ENCODE data around the gene GRM4.

- TF ChIP-seq, protein P1, sequence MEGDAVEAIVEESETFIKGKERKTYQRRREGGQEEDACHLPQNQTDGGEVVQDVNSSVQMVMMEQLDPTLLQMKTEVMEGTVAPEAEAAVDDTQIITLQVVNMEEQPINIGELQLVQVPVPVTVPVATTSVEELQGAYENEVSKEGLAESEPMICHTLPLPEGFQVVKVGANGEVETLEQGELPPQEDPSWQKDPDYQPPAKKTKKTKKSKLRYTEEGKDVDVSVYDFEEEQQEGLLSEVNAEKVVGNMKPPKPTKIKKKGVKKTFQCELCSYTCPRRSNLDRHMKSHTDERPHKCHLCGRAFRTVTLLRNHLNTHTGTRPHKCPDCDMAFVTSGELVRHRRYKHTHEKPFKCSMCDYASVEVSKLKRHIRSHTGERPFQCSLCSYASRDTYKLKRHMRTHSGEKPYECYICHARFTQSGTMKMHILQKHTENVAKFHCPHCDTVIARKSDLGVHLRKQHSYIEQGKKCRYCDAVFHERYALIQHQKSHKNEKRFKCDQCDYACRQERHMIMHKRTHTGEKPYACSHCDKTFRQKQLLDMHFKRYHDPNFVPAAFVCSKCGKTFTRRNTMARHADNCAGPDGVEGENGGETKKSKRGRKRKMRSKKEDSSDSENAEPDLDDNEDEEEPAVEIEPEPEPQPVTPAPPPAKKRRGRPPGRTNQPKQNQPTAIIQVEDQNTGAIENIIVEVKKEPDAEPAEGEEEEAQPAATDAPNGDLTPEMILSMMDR (IDR thresholded peaks at IDR 0.05; ENCODE audit: insufficient read depth, low read length, poor library complexity, severe bottlenecking): no peak
- no peak for TF ChIP-seq EZH2phosphoT487 (conservative IDR thresholded peaks at IDR 0.05; ENCODE audit: low read length)
Measured at GRCh38 chr6:34150766-34151165, 4.9 kb upstream of the GRM4 start.

Data from SU-DHL-6 (cell line).